GM12878 (cell line): ENCODE measurements around the gene RIN1. TPM values are rescaled to one million over a fixed set of nuclear protein-coding genes. Genes with fewer than 3 reads are reported as not detected.

Experiments used
- BACH1 ChIP-seq: fragments of 450-650 bp; IDR thresholded peaks from 2 replicates; pipeline ENCODE4 v1.6.1; 2017; ENCODE audit warnings: mild to moderate bottlenecking, borderline replicate concordance
- BCL11A ChIP-seq: IDR thresholded peaks from 2 replicates; pipeline ENCODE4 v1.6.1; 2011; ENCODE audit warnings: low read depth, low read length
- CREM ChIP-seq: IDR thresholded peaks from 2 replicates; pipeline ENCODE4 v1.6.1; 2014; ENCODE audit warnings: antibody characterized with exemption, low read depth
- CUX1 ChIP-seq: IDR thresholded peaks from 2 replicates; pipeline ENCODE4 v1.6.1; 2012; ENCODE audit warnings: improper control_type of control experiment, low read depth, low read length; ENCODE audit not compliant: insufficient replicate concordance
- HDGF ChIP-seq: fragments of 450-650 bp; IDR thresholded peaks from 2 replicates; pipeline ENCODE4 v1.6.1; 2016; ENCODE audit warnings: antibody characterized with exemption
- HSF1 ChIP-seq: fragments of 150-350 bp; IDR thresholded peaks from 2 replicates; pipeline ENCODE4 v1.6.1; 2014; ENCODE audit warnings: mild to moderate bottlenecking, low read depth, low read length
- MTA3 ChIP-seq: IDR thresholded peaks from 2 replicates; pipeline ENCODE4 v1.6.1; 2012; ENCODE audit warnings: low read length, inconsistent platforms, borderline replicate concordance
- NFYB ChIP-seq: IDR thresholded peaks from 2 replicates; pipeline ENCODE4 v1.6.1; 2011; ENCODE audit warnings: low read depth, mild to moderate bottlenecking, low read length, improper control_type of control experiment, moderate library complexity; ENCODE audit not compliant: insufficient read depth
- NR2F1 ChIP-seq: fragments of 450-650 bp; conservative IDR thresholded peaks from 2 replicates; pipeline ENCODE4 v1.6.1; 2017; ENCODE audit warnings: mild to moderate bottlenecking
- PAX8 ChIP-seq: fragments of 450-650 bp; IDR thresholded peaks from 2 replicates; pipeline ENCODE4 v1.6.1; 2017; ENCODE audit warnings: mild to moderate bottlenecking, moderate library complexity
- PRDM15 ChIP-seq: fragments of 450-650 bp; formaldehyde crosslinking; IDR thresholded peaks from 2 replicates; pipeline ENCODE4 v1.4.0; 2020; ENCODE audit warnings: mild to moderate bottlenecking, moderate library complexity
- RAD21 ChIP-seq: IDR thresholded peaks from 2 replicates; pipeline ENCODE4 v1.6.1; 2011; ENCODE audit warnings: mild to moderate bottlenecking, low read depth, low read length, moderate library complexity; ENCODE audit not compliant: insufficient read depth
- RAD51 ChIP-seq: fragments of 450-650 bp; IDR thresholded peaks from 2 replicates; pipeline ENCODE4 v1.6.1; 2016; ENCODE audit warnings: moderate library complexity, mild to moderate bottlenecking, inconsistent platforms
- SP1 ChIP-seq: IDR thresholded peaks from one replicate; pipeline ENCODE4 v1.6.1; 2011; ENCODE audit warnings: low read depth, low read length
- SPI1 ChIP-seq: IDR thresholded peaks from 2 replicates; pipeline ENCODE4 v1.6.1; 2011; ENCODE audit warnings: low read depth, mild to moderate bottlenecking, low read length, moderate library complexity, borderline replicate concordance; ENCODE audit not compliant: insufficient read depth
- SRF ChIP-seq, 2 experiments: IDR thresholded peaks; 2 replicates each; pipeline ENCODE4 v1.6.1; 2011; ENCODE audit warnings: low read depth in 2 of 2, low read length in 2 of 2, mild to moderate bottlenecking in 1 of 2, moderate library complexity in 1 of 2
- STAT1 ChIP-seq: fragments of 450-650 bp; conservative IDR thresholded peaks from 2 replicates; pipeline ENCODE4 v1.6.1; 2014; ENCODE audit warnings: antibody characterized with exemption, mild to moderate bottlenecking
- SUZ12 ChIP-seq: fragments of 200-600 bp; sonication (generic); IDR thresholded peaks from one replicate; pipeline ENCODE4 v1.6.1; 2018; ENCODE audit warnings: antibody characterized with exemption, mild to moderate bottlenecking; ENCODE audit not compliant: unreplicated experiment
- ZBED1 ChIP-seq: IDR thresholded peaks from 2 replicates; pipeline ENCODE4 v1.6.1; 2016; ENCODE audit warnings: borderline replicate concordance
- ZNF24 ChIP-seq: fragments of 450-650 bp; IDR thresholded peaks from 2 replicates; pipeline ENCODE4 v1.6.1; 2017; ENCODE audit warnings: antibody characterized with exemption, mild to moderate bottlenecking
- polyA plus RNA-seq, 11 experiments: library from polyadenylated mRNA; depleted of rRNA in 4 of 11; unstranded in 6 of 11; stranded (reverse) in 5 of 11; fragments of >200 nt; fragmentation: Nextera tagmentation in 4 of 11; fragmentation: Illumina TruSeq in 1 of 11; extraction: Ambion mirVana in 4 of 11; extraction: Trizol in 1 of 11; gene quantifications; 1 replicate in 1 of 11; 2 replicates in 10 of 11; pipeline versions ENCODE4 v1.2.1 to v1.2.3, GENCODE V29; 2011 to 2016; ENCODE audit warnings: inconsistent platforms in 2 of 11, missing spikeins in 2 of 11, low read depth in 1 of 11
- total RNA-seq, 4 experiments: library from RNA; depleted of rRNA in 3 of 4; stranded (reverse); fragments of >200 nt in 3 of 4; fragmentation: Illumina TruSeq in 1 of 4; extraction: Trizol in 1 of 4; gene quantifications; 2 replicates each; pipeline versions ENCODE4 v1.2.1 to v1.2.3, GENCODE V29; 2013 to 2021

Gene RIN1
- total and polyA plus RNA-seq, 10 of the 15 experiments (the other 5 are each of a cell fraction or from before 2014, with no cell fraction given) = 0.04 to 0.69 (median 0.22) TPM; not detected in 1

GRCh38 chr11:66317723-66318599 lies 18.3 kb downstream of the RIN1 start (continued):
- no peak for TF ChIP-seq RAD51
- TF ChIP-seq NR2F1 = no peak
- peak; percentile 49 for TF ChIP-seq SP1
- TF ChIP-seq SUZ12 = no peak
- peak; percentile 13; the same call in 1 of the 2 replicates for TF ChIP-seq BCL11A
- TF ChIP-seq SRF (IDR thresholded peaks at IDR 0.05; ENCODE audit: low read depth in 2 of 2, low read length in 2 of 2) = peak; percentile 95 to 97
- TF ChIP-seq ZNF24 = no peak
- TF ChIP-seq SPI1 = peak; percentile 40; the same call in 1 of the 2 replicates
- no peak for TF ChIP-seq PAX8
- no peak for TF ChIP-seq STAT1
- TF ChIP-seq PRDM15 (CRISPR knock-in tag) = no peak
- no peak for TF ChIP-seq HDGF
- TF ChIP-seq CREM = 0 out of 2 replicates have a peak, but pooled peaks have one; percentile 44
- TF ChIP-seq RAD21 = no peak
- TF ChIP-seq BACH1 = no peak
- no peak for TF ChIP-seq NFYB
- no peak for TF ChIP-seq MTA3
- TF ChIP-seq ZBED1 = no peak
- TF ChIP-seq HSF1 = no peak
- no peak for TF ChIP-seq CUX1
